Measurements from ENCODE around the gene KIAA1614. TPM values are rescaled to one million over a fixed set of nuclear protein-coding genes. Genes with fewer than 3 reads are reported as not detected.

KIAA1614 gene
- total RNA-seq, 1 experiment from 2014 or later: 0.15 TPM

- no peak for TF ChIP-seq EZH2 (IDR thresholded peaks at IDR 0.05; ENCODE audit: low read depth)
- TF ChIP-seq, protein P1, sequence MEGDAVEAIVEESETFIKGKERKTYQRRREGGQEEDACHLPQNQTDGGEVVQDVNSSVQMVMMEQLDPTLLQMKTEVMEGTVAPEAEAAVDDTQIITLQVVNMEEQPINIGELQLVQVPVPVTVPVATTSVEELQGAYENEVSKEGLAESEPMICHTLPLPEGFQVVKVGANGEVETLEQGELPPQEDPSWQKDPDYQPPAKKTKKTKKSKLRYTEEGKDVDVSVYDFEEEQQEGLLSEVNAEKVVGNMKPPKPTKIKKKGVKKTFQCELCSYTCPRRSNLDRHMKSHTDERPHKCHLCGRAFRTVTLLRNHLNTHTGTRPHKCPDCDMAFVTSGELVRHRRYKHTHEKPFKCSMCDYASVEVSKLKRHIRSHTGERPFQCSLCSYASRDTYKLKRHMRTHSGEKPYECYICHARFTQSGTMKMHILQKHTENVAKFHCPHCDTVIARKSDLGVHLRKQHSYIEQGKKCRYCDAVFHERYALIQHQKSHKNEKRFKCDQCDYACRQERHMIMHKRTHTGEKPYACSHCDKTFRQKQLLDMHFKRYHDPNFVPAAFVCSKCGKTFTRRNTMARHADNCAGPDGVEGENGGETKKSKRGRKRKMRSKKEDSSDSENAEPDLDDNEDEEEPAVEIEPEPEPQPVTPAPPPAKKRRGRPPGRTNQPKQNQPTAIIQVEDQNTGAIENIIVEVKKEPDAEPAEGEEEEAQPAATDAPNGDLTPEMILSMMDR (conservative IDR thresholded peaks at IDR 0.05): no peak
- CTCF ChIA-PET: no interaction called here
- BruUV-seq (replicated peaks): no TSS peak
- POLR2A ChIA-PET (ENCODE audit: unreplicated experiment): no interaction called here
- Histone ChIP-seq H3K27ac (no peak overlapping the region), H3F3A (ENCODE audit: insufficient read depth, low read depth) (no peaks in the 10 kb centered on the region), H3K4me1 (replicated peaks; ENCODE audit: insufficient read depth) (no peaks in the 10 kb centered on the region), H3K79me2 (ENCODE audit: low read depth) (no peaks in the 10 kb centered on the region), H4K20me1 (ENCODE audit: insufficient read depth) (no peaks in the 10 kb centered on the region), H2AFZ (no peak overlapping the region), H3K9me2 (ENCODE audit: insufficient read depth) (no peaks in the 10 kb centered on the region), H3K9me3 (ENCODE audit: insufficient read depth, low read depth) (no peaks in the 10 kb centered on the region), H3K4me3 (no peak overlapping the region), H3K27me3 (ENCODE audit: insufficient read depth, low read depth) (no peaks in the 10 kb centered on the region), H3K4me2 (no peak overlapping the region), H3K36me3 (ENCODE audit: low read depth) (no peaks in the 10 kb centered on the region)
- no peak for DNase-seq
- intact Hi-C loops (cut with micrococcal nuclease; ENCODE audit: unreplicated experiment): no loop called here
These were observed 23.8 kb upstream of the KIAA1614 start for GRCh38 chr1:180888870-180889269.

- H3K9me2 ChIP-seq (ENCODE audit: insufficient read depth): no peaks in the 10 kb centered on the region
- no peak overlapping the region for H3K4me2 ChIP-seq
- no peak overlapping the region for H3K27ac ChIP-seq
- no peaks in the 10 kb centered on the region for H3K4me1 ChIP-seq (replicated peaks; ENCODE audit: insufficient read depth)
- no TSS peak for BruUV-seq (replicated peaks)
- H3F3A ChIP-seq (ENCODE audit: insufficient read depth, low read depth): no peaks in the 10 kb centered on the region
- no peaks in the 10 kb centered on the region for H3K9me3 ChIP-seq (ENCODE audit: insufficient read depth, low read depth)
- H3K79me2 ChIP-seq (ENCODE audit: low read depth): no peaks in the 10 kb centered on the region
- no peak for DNase-seq
- TF ChIP-seq, protein P1 (conservative IDR thresholded peaks at IDR 0.05): no peak
- no peak for TF ChIP-seq EZH2 (IDR thresholded peaks at IDR 0.05; ENCODE audit: low read depth)
- no peak overlapping the region for H3K4me3 ChIP-seq
- no peaks in the 10 kb centered on the region for H3K27me3 ChIP-seq (ENCODE audit: insufficient read depth, low read depth)
- POLR2A ChIA-PET (ENCODE audit: unreplicated experiment): no interaction called here
- H4K20me1 ChIP-seq (ENCODE audit: insufficient read depth): no peaks in the 10 kb centered on the region
- CTCF ChIA-PET: no interaction called here
- H2AFZ ChIP-seq: no peak overlapping the region
- no peaks in the 10 kb centered on the region for H3K36me3 ChIP-seq (ENCODE audit: low read depth)
- intact Hi-C loops (cut with micrococcal nuclease; ENCODE audit: unreplicated experiment): no loop called here
These were observed 23.4 kb upstream of the KIAA1614 start for GRCh38 chr1:180889325-180889724.

GRCh38 chr1:180892272-180892671 lies 20.4 kb upstream of the KIAA1614 start:
- H3K27me3 ChIP-seq (ENCODE audit: insufficient read depth, low read depth): no peaks in the 10 kb centered on the region
- POLR2A ChIA-PET (ENCODE audit: unreplicated experiment): no interaction called here
- H3K4me2 ChIP-seq: no peak overlapping the region
- intact Hi-C loops (cut with micrococcal nuclease; ENCODE audit: unreplicated experiment): loop anchor here (5.0 kb wide), 1 partner anchor 130 kb away; the partner anchor contains the start of gene STX6
- TF ChIP-seq, protein P1 (conservative IDR thresholded peaks at IDR 0.05): no peak
- no peak for TF ChIP-seq EZH2 (IDR thresholded peaks at IDR 0.05; ENCODE audit: low read depth)
- BruUV-seq (replicated peaks): no TSS peak
- no peak overlapping the region for H2AFZ ChIP-seq
- no peaks in the 10 kb centered on the region for H3K4me1 ChIP-seq (replicated peaks; ENCODE audit: insufficient read depth)
- no peak for DNase-seq
- H3F3A ChIP-seq (ENCODE audit: insufficient read depth, low read depth): no peaks in the 10 kb centered on the region
- H3K9me3 ChIP-seq (ENCODE audit: insufficient read depth, low read depth): no peaks in the 10 kb centered on the region
- no peaks in the 10 kb centered on the region for H4K20me1 ChIP-seq (ENCODE audit: insufficient read depth)
- H3K4me3 ChIP-seq: no peak overlapping the region
- H3K9me2 ChIP-seq (ENCODE audit: insufficient read depth): no peaks in the 10 kb centered on the region
- H3K79me2 ChIP-seq (ENCODE audit: low read depth): no peaks in the 10 kb centered on the region
- H3K36me3 ChIP-seq (ENCODE audit: low read depth): no peaks in the 10 kb centered on the region
- no peak overlapping the region for H3K27ac ChIP-seq
- CTCF ChIA-PET: interaction anchor here (0.6 to 1.4 kb wide), 2 partner anchors 11 to 35 kb away, joined by 3 to 4 read pairs; no protein-coding TSS in a partner anchor

Measured in PC-9 (cell line).